ENCODE data around the gene PLA2G4D.

PLA2G4D gene

GRCh38 chr15:42048821-42049200 is 45.6 kb downstream of the PLA2G4D start:
- no peak for DNase-seq (ENCODE audit: low spot score)

GRCh38 chr15:42048080-42048820 is 46.1 kb downstream of the PLA2G4D start:
- DNase-seq (ENCODE audit: low spot score) = no peak

- DNase-seq (ENCODE audit: low spot score) = no peak
Observed at GRCh38 chr15:42046597-42046996, 47.8 kb downstream of the PLA2G4D start.

- peak; percentile 44 for DNase-seq (ENCODE audit: low spot score)
Observed at GRCh38 chr15:42045211-42045615, 49.1 kb downstream of the PLA2G4D start.

GRCh38 chr15:42042602-42043400 is 51.6 kb downstream of the PLA2G4D start:
- no peak for DNase-seq (ENCODE audit: low spot score)

GRCh38 chr15:42038401-42038800 is 56.0 kb downstream of the PLA2G4D start:
- DNase-seq (ENCODE audit: low spot score) = no peak

GRCh38 chr15:42037656-42038055 is 56.7 kb downstream of the PLA2G4D start:
- peak; percentile 59 for DNase-seq (ENCODE audit: low spot score)

GRCh38 chr15:42036966-42037365 is 57.4 kb downstream of the PLA2G4D start:
- peak; percentile 57 for DNase-seq (ENCODE audit: low spot score)

- peak; percentile 55 for DNase-seq (ENCODE audit: low spot score)
Observed at GRCh38 chr15:42036112-42036905, 58.1 kb downstream of the PLA2G4D start.

GRCh38 chr15:42035435-42035761 is 59.0 kb downstream of the PLA2G4D start:
- DNase-seq (ENCODE audit: low spot score) = peak; percentile 53

GRCh38 chr15:42034628-42035434 is 59.5 kb downstream of the PLA2G4D start:
- DNase-seq (ENCODE audit: low spot score) = no peak

GRCh38 chr15:42033214-42033873 is 61.0 kb downstream of the PLA2G4D start:
- peak; percentile 30 for DNase-seq (ENCODE audit: low spot score)

GRCh38 chr15:42032376-42033213 is 61.8 kb downstream of the PLA2G4D start:
- peak; percentile 18 for DNase-seq (ENCODE audit: low spot score)

- DNase-seq (ENCODE audit: low spot score) = peak; percentile 20
Observed at GRCh38 chr15:42031198-42031915, 63.0 kb downstream of the PLA2G4D start.

- peak; percentile 31 for DNase-seq (ENCODE audit: low spot score)
Observed at GRCh38 chr15:42027521-42027920, 66.8 kb downstream of the PLA2G4D start.

- no peak for DNase-seq (ENCODE audit: low spot score)
Observed at GRCh38 chr15:42024303-42024702, 70.1 kb downstream of the PLA2G4D start.

- peak; percentile 31 for DNase-seq (ENCODE audit: low spot score)
Observed at GRCh38 chr15:42021593-42021992, 72.8 kb downstream of the PLA2G4D start.

GRCh38 chr15:42020713-42021273 is 73.6 kb downstream of the PLA2G4D start, which contains the start of gene PLA2G4E:
Gene PLA2G4E (minus strand): TSS chr15:42021042. CDS start chr15:42021030, 12 bp downstream.
- peak; percentile 42 for DNase-seq (ENCODE audit: low spot score)

All from left forelimb (tissue), 1 donor.